ENCODE data around the gene SOX6.

GRCh38 chr11:16191868-16192240 lies 164.5 kb downstream of the SOX6 start:
- TF ChIP-seq CTCF (conservative IDR thresholded peaks at IDR 0.05 in 1 of 2, IDR thresholded peaks at IDR 0.05 in 1 of 2; ENCODE audit: extremely low read depth in 1 of 2, insufficient read depth in 1 of 2, low read depth in 1 of 2, low read length in 2 of 2), result no peak
- no peak for TF ChIP-seq EZH2 (IDR thresholded peaks at IDR 0.05; ENCODE audit: borderline replicate concordance, low read length)

Measured in mammary epithelial cell (primary cell).